AG10803 (cell line): ENCODE data around the gene CFAP141.

ENCODE experiments used
- DNase-seq: peaks from one replicate; pipeline ENCODE4 v3.0.0; 2010; ENCODE audit warnings: low read depth
- H3K4me3 ChIP-seq: 2 replicates; pipeline ENCODE4 v1.5.1; 2011; ENCODE audit warnings: mild to moderate bottlenecking, low read length, control low read depth
- TF ChIP-seq, protein P1 (sequence below): conservative IDR thresholded peaks from 2 replicates; pipeline ENCODE4 v1.5.1; 2011; ENCODE audit warnings: mild to moderate bottlenecking, low read length, control low read depth, inconsistent platforms

The CFAP141 gene

GRCh38 chr1:154206196-154206595 lies at the start of gene CFAP141:
Gene CFAP141 (minus strand): TSS chr1:154206333. CDS start chr1:154206307, 26 bp downstream.
- H3K4me3 ChIP-seq, result no peak within 1 kb of the TSS
- TF ChIP-seq, protein P1, sequence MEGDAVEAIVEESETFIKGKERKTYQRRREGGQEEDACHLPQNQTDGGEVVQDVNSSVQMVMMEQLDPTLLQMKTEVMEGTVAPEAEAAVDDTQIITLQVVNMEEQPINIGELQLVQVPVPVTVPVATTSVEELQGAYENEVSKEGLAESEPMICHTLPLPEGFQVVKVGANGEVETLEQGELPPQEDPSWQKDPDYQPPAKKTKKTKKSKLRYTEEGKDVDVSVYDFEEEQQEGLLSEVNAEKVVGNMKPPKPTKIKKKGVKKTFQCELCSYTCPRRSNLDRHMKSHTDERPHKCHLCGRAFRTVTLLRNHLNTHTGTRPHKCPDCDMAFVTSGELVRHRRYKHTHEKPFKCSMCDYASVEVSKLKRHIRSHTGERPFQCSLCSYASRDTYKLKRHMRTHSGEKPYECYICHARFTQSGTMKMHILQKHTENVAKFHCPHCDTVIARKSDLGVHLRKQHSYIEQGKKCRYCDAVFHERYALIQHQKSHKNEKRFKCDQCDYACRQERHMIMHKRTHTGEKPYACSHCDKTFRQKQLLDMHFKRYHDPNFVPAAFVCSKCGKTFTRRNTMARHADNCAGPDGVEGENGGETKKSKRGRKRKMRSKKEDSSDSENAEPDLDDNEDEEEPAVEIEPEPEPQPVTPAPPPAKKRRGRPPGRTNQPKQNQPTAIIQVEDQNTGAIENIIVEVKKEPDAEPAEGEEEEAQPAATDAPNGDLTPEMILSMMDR, result no peak
- no peak for DNase-seq

DNA sequence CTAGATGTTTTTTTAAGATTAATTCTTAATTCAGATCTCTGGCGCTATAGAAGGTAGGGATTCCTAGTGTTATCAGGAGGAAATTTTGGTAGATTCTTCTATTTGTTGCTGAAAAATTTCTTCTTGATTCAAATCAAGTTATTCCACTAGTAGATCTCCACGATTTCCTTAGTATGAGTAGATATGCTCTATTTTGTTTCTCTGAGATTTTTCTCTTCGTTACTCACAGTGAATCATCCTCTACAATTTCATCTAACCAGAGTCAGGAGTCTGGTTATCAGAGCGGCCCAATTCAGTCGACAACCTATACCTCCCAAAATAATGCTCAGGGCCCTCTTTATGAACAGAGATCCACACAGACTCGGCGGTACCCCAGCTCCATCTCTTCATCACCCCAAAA lies 47.5 kb upstream of the CFAP141 start:
- no peak for DNase-seq
- H3K4me3 ChIP-seq, result no peak overlapping the region
- TF ChIP-seq, protein P1, result no peak

DNA sequence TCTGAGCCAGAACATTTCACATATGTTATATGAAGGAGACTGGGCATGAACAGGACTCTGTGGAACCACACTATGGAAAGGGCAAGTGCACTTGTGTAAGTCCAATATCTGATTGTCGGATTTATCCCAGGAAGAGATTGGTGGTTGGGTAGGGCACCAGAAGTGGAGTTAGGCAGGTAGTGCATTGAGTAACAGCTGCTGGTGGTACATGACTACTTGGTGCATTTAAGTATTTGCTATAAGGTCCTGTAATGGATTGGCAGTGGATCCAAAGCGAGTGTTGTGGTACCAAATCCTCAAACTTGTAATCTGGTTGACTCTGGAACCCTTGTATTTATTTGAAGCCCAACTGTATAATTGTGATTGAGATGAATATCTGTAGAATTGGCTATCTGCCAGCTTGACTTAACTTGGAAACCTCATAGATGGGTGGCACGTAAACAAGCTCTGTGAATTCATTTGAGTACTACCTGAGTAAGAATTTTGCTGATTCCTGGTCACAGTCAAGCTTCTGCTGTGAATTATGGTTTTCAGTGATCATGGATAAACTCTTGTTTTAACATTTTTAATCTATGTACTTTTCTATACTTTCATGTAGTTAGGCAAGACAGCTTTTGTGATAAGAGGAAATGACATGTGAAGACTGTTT lies 35.7 kb upstream of the CFAP141 start:
- TF ChIP-seq, protein P1, result no peak
- no peak for DNase-seq
- no peak overlapping the region for H3K4me3 ChIP-seq

GRCh38 chr1:154240294-154240833 lies 34.2 kb upstream of the CFAP141 start:
- DNase-seq, result no peak
- no peak overlapping the region for H3K4me3 ChIP-seq
- TF ChIP-seq, protein P1, result no peak

DNA sequence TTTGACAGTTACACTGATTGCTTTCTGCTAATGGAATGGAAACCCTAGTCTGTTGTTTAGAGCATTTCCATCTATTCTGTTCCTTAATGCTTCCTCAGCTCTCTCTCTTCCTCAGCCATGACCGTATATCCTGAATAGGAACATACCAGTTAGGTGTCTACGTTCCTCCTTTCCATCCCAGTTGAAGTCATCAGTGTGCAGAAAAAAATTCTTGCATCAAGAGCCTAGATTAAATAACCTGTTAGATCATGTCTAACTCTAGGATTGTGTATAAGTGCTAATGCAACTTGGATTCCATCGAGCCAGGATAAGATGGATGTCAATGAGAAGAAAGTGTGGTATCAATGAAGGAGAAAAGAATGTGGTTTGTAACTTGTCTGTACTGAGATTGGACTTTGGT lies 33.4 kb upstream of the CFAP141 start:
- H3K4me3 ChIP-seq, result no peak overlapping the region
- TF ChIP-seq, protein P1, result no peak
- DNase-seq, result no peak

DNA sequence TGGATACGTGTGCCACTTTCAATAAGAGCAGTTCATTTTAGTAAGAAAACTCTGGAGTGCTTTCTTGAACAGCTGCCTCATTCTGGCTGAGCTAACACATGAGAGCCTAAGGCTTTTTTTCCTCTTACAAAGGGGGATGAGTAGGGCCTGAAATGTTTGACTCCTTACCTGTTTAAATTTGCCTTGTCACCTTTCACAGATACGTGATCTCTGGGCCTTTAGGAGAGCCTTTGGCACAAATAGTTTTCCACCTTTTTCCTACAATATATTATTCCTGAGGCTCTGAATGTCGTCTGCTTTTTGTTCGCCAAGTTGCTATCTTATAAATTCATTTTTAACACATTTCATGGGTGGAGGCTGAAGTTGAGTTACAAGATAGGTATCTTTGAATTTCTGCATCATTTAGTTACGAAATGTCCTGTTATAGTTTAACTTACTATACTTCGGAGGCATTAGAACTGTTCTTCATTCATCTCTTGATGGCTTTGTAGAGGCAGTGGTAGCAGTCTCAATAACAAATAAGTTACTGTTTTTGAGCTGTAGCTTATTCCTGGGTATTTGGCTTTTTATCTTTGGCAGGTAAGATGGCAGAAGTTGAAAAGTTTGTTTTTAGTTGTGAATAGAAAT lies 31.9 kb upstream of the CFAP141 start:
- no peak for DNase-seq
- no peak overlapping the region for H3K4me3 ChIP-seq
- TF ChIP-seq, protein P1, result no peak

- TF ChIP-seq, protein P1, result no peak
- H3K4me3 ChIP-seq, result no peak overlapping the region
- DNase-seq, result no peak
Measured at GRCh38 chr1:154237435-154237834, 31.3 kb upstream of the CFAP141 start.
